ENCODE measurements around the gene FBXO21.

- TF ChIP-seq, protein P1, sequence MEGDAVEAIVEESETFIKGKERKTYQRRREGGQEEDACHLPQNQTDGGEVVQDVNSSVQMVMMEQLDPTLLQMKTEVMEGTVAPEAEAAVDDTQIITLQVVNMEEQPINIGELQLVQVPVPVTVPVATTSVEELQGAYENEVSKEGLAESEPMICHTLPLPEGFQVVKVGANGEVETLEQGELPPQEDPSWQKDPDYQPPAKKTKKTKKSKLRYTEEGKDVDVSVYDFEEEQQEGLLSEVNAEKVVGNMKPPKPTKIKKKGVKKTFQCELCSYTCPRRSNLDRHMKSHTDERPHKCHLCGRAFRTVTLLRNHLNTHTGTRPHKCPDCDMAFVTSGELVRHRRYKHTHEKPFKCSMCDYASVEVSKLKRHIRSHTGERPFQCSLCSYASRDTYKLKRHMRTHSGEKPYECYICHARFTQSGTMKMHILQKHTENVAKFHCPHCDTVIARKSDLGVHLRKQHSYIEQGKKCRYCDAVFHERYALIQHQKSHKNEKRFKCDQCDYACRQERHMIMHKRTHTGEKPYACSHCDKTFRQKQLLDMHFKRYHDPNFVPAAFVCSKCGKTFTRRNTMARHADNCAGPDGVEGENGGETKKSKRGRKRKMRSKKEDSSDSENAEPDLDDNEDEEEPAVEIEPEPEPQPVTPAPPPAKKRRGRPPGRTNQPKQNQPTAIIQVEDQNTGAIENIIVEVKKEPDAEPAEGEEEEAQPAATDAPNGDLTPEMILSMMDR (IDR thresholded peaks at IDR 0.05; ENCODE audit: insufficient read depth, low read depth, low read length) = no peak
- no peak for TF ChIP-seq EZH2 (IDR thresholded peaks at IDR 0.05; ENCODE audit: insufficient read depth, low read length)
Observed at GRCh38 chr12:117188961-117189724, 1.1 kb downstream of the FBXO21 start.

Measured in astrocyte (in vitro differentiated cells and primary cell).